Osteocyte (in vitro differentiated cells): ENCODE measurements around the gene PLXNC1. TPM values are rescaled to one million over a fixed set of nuclear protein-coding genes. Genes with fewer than 3 reads are reported as not detected.
A peak's percentile ranks its signal among the peaks of the same experiment; 100 is the strongest.

Experiments used
- DNase-seq: peaks from one replicate; pipeline ENCODE4 v3.0.0; 2021; ENCODE audit warnings: mixed read lengths; ENCODE audit not compliant: unreplicated experiment; ENCODE audit errors: extremely low spot score
- H3K27ac Mint-ChIP-seq: one replicate; pipeline ENCODE4 v1.8.0; 2021; ENCODE audit warnings: mild to moderate bottlenecking, mixed read lengths; ENCODE audit not compliant: unreplicated experiment
- H3K27me3 Mint-ChIP-seq: one replicate; pipeline ENCODE4 v1.8.0; 2021; ENCODE audit warnings: mixed read lengths; ENCODE audit not compliant: unreplicated experiment
- H3K36me3 Mint-ChIP-seq: one replicate; pipeline ENCODE4 v1.8.0; 2021; ENCODE audit warnings: mixed read lengths; ENCODE audit not compliant: unreplicated experiment
- H3K4me1 Mint-ChIP-seq: one replicate; pipeline ENCODE4 v1.8.0; 2021; ENCODE audit warnings: mixed read lengths; ENCODE audit not compliant: unreplicated experiment
- H3K4me3 Mint-ChIP-seq: one replicate; pipeline ENCODE4 v1.8.0; 2021; ENCODE audit warnings: mild to moderate bottlenecking, moderate library complexity, mixed read lengths; ENCODE audit not compliant: unreplicated experiment
- H3K9me3 Mint-ChIP-seq: one replicate; pipeline ENCODE4 v1.8.0; 2021; ENCODE audit warnings: mixed read lengths; ENCODE audit not compliant: unreplicated experiment
- CTCF ChIP-seq: fragments of 200-600 bp; sonication (generic); IDR thresholded peaks from 2 replicates; pipeline ENCODE4 v1.5.0; 2021; ENCODE audit warnings: antibody characterized with exemption, mild to moderate bottlenecking, moderate library complexity
- total RNA-seq: library from RNA; stranded (reverse); gene quantifications from 2 replicates; pipeline ENCODE4 v1.2.1, GENCODE V29; 2021

PLXNC1 gene
- total RNA-seq, 1 donor from 2014 or later, result 0.32 TPM

- DNase-seq, result peak; percentile 92
- Mint-ChIP-seq H3K4me1 (peaks cover 39% of the 10 kb centered on the region), H3K27ac (peak overlapping the region; percentile 70), H3K36me3 (no peaks in the 10 kb centered on the region), H3K4me3 (peak overlapping the region; percentile 83), H3K27me3 (peaks cover 6% of the 10 kb centered on the region), H3K9me3 (no peaks in the 10 kb centered on the region)
- peak; percentile 89 for TF ChIP-seq CTCF
Measured at GRCh38 chr12:94101738-94102660, 46.4 kb upstream of the PLXNC1 start.

GRCh38 chr12:94103986-94104385 is 44.4 kb upstream of the PLXNC1 start:
- no peak for TF ChIP-seq CTCF
- no peak for DNase-seq
- peaks cover 32% of the 10 kb centered on the region for H3K4me1 Mint-ChIP-seq
- no peak overlapping the region for H3K27ac Mint-ChIP-seq
- H3K36me3 Mint-ChIP-seq, result no peaks in the 10 kb centered on the region
- peaks cover 6% of the 10 kb centered on the region for H3K27me3 Mint-ChIP-seq
- H3K4me3 Mint-ChIP-seq, result no peak overlapping the region
- H3K9me3 Mint-ChIP-seq, result no peaks in the 10 kb centered on the region

GRCh38 chr12:94107910-94108309 is 40.5 kb upstream of the PLXNC1 start:
- Mint-ChIP-seq H3K4me3 (no peak overlapping the region), H3K4me1 (peaks cover 11% of the 10 kb centered on the region), H3K9me3 (no peaks in the 10 kb centered on the region), H3K36me3 (no peaks in the 10 kb centered on the region), H3K27me3 (peaks cover 6% of the 10 kb centered on the region), H3K27ac (no peak overlapping the region)
- DNase-seq, result no peak
- no peak for TF ChIP-seq CTCF

GRCh38 chr12:94109160-94109559 is 39.2 kb upstream of the PLXNC1 start:
- H3K27ac Mint-ChIP-seq, result no peak overlapping the region

More at GRCh38 chr12:94109160-94109559, 39.2 kb upstream of the PLXNC1 start:
- H3K9me3 Mint-ChIP-seq, result no peaks in the 10 kb centered on the region
- no peak for TF ChIP-seq CTCF
- H3K27me3 Mint-ChIP-seq, result peaks cover 6% of the 10 kb centered on the region
- DNase-seq, result no peak
- H3K36me3 Mint-ChIP-seq, result no peaks in the 10 kb centered on the region
- H3K4me1 Mint-ChIP-seq, result peaks cover 11% of the 10 kb centered on the region
- H3K4me3 Mint-ChIP-seq, result no peak overlapping the region
